ENCODE data around the gene TMEM141. TPM values are rescaled to one million over a fixed set of nuclear protein-coding genes. Genes with fewer than 3 reads are reported as not detected.

The TMEM141 gene
- total RNA-seq, 2 experiments from 2014 or later: 43.2 to 70.2 TPM

DNA sequence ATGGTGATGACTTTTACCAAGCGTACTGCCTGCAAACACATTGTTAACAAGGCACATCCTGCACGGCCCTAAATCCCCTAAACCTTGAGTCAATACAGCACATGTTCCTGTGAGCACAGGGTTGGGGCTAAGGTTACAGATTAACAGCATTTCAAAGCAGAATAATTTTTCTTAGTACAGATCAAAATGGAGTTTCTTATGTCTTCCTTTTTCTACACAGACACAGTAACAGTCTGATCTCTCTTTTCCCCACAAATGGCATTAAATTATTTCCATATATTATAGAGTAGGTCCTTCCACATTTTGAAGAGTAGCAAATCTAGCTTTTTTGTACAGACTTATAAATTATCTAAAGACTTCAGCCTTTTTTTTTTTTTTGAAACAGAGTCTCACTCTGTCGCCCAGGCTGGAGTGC, 1.6 kb upstream of the TMEM141 start:
- intact Hi-C loops (cut with micrococcal nuclease; ENCODE audit: unreplicated experiment): loop anchor here (5.0 kb wide), 1 partner anchor 98 kb away; the partner anchor contains the start of gene TRAF2
- H3K27ac ChIP-seq (ENCODE audit: low read depth, low read length, poor library complexity, severe bottlenecking): no peak overlapping the region
- H3K4me3 ChIP-seq (ENCODE audit: low read depth, low read length, poor library complexity, severe bottlenecking): no peak overlapping the region
- DNase-seq (ENCODE audit: low spot score): no peak
- CTCF ChIA-PET (ENCODE audit: unreplicated experiment): interaction anchor here (0.5 kb wide), 1 partner anchor 154 kb away, joined by 3 read pairs; no protein-coding TSS in a partner anchor
- H4K20me1 ChIP-seq (ENCODE audit: insufficient read depth, low read length): no peaks in the 10 kb centered on the region
- POLR2A ChIA-PET: no interaction called here
- H3K36me3 ChIP-seq (ENCODE audit: insufficient read depth, low read length): no peaks in the 10 kb centered on the region
- no peak overlapping the region for H2AFZ ChIP-seq (ENCODE audit: low read length)
- no TSS peak for BruUV-seq (replicated peaks)
- peaks cover 20% of the 10 kb centered on the region for H3K4me1 ChIP-seq (ENCODE audit: insufficient read depth, low read length, poor library complexity, severe bottlenecking)
- no peak overlapping the region for H3K4me2 ChIP-seq (ENCODE audit: low read length)
- TF ChIP-seq, protein P1, sequence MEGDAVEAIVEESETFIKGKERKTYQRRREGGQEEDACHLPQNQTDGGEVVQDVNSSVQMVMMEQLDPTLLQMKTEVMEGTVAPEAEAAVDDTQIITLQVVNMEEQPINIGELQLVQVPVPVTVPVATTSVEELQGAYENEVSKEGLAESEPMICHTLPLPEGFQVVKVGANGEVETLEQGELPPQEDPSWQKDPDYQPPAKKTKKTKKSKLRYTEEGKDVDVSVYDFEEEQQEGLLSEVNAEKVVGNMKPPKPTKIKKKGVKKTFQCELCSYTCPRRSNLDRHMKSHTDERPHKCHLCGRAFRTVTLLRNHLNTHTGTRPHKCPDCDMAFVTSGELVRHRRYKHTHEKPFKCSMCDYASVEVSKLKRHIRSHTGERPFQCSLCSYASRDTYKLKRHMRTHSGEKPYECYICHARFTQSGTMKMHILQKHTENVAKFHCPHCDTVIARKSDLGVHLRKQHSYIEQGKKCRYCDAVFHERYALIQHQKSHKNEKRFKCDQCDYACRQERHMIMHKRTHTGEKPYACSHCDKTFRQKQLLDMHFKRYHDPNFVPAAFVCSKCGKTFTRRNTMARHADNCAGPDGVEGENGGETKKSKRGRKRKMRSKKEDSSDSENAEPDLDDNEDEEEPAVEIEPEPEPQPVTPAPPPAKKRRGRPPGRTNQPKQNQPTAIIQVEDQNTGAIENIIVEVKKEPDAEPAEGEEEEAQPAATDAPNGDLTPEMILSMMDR (conservative IDR thresholded peaks at IDR 0.05; ENCODE audit: low read length): no peak
- no peak for TF ChIP-seq EZH2phosphoT487 (IDR thresholded peaks at IDR 0.05; ENCODE audit: borderline replicate concordance, low read depth, low read length)
- H3K79me2 ChIP-seq (ENCODE audit: insufficient read depth, low read depth, low read length): no peaks in the 10 kb centered on the region
- no peaks in the 10 kb centered on the region for H3K9me2 ChIP-seq (ENCODE audit: insufficient read depth, low read length)
- H3K9me3 ChIP-seq (ENCODE audit: low read length): no peaks in the 10 kb centered on the region

DNA sequence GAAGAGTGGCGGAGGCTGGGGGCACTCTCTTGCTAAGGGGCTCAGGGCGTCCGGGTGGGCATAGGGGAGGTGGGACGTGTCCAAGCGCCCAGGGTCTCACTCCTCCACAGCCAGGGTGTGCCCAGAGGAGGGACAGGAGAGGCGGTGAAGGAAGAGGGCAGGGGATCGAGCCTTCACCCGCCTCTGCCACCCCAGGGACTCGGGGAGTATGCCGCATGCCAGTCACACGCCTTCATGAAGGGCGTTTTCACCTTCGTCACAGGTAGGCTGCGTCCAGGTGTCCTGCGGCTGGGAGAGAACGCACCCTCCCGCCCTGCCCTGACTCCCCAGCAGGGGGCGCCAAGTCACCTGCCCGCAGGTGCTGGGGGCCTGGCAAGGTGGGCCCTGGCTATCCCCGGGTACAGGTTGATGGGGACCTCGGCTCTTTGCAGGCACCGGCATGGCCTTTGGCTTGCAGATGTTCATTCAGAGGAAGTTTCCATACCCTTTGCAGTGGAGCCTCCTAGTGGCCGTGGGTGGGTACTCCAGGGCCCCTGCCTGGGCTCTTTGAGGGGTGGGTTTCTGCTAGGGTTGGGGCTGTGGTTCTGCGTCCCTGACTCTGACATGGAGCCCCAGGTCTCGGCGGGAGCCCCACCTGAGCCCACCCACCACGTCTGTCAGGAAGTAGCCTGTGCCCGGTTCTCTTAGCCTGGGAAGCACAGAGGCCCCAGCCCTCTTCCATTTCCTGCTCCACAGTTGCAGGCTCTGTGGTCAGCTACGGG, 552 bp downstream of the TMEM141 start:
- peak overlapping the region; percentile 70 for H3K27ac ChIP-seq (ENCODE audit: low read depth, low read length, poor library complexity, severe bottlenecking)
- peak overlapping the region; percentile 72 for H3K4me3 ChIP-seq (ENCODE audit: low read depth, low read length, poor library complexity, severe bottlenecking)
- no peaks in the 10 kb centered on the region for H3K9me3 ChIP-seq (ENCODE audit: low read length)
- peak overlapping the region; percentile 71 for H3K4me2 ChIP-seq (ENCODE audit: low read length)
- H2AFZ ChIP-seq (ENCODE audit: low read length): peak overlapping the region; percentile 35; the same call in 1 of the 2 replicates
- H3K9me2 ChIP-seq (ENCODE audit: insufficient read depth, low read length): no peaks in the 10 kb centered on the region
- no peak for TF ChIP-seq EZH2phosphoT487 (IDR thresholded peaks at IDR 0.05; ENCODE audit: borderline replicate concordance, low read depth, low read length)
- TF ChIP-seq, protein P1 (conservative IDR thresholded peaks at IDR 0.05; ENCODE audit: low read length): peak; percentile 100
- no peaks in the 10 kb centered on the region for H3K79me2 ChIP-seq (ENCODE audit: insufficient read depth, low read depth, low read length)
- POLR2A ChIA-PET: interaction anchor here (0.6 kb wide), 1 partner anchor 56 kb away, joined by 4 read pairs; no protein-coding TSS in a partner anchor
- peaks cover 34% of the 10 kb centered on the region for H3K4me1 ChIP-seq (ENCODE audit: insufficient read depth, low read length, poor library complexity, severe bottlenecking)
- H4K20me1 ChIP-seq (ENCODE audit: insufficient read depth, low read length): no peaks in the 10 kb centered on the region
- no TSS peak for BruUV-seq (replicated peaks)
- intact Hi-C loops (cut with micrococcal nuclease; ENCODE audit: unreplicated experiment): loop anchor here (2.0 kb wide), 2 partner anchors 15 to 237 kb away; partner anchors contain the start of genes ABCA2 and RABL6
- CTCF ChIA-PET (ENCODE audit: unreplicated experiment): no interaction called here
- no peaks in the 10 kb centered on the region for H3K36me3 ChIP-seq (ENCODE audit: insufficient read depth, low read length)
- DNase-seq (ENCODE audit: low spot score): peak; percentile 72
